ENCODE measurements around the gene RSPRY1.

DNA sequence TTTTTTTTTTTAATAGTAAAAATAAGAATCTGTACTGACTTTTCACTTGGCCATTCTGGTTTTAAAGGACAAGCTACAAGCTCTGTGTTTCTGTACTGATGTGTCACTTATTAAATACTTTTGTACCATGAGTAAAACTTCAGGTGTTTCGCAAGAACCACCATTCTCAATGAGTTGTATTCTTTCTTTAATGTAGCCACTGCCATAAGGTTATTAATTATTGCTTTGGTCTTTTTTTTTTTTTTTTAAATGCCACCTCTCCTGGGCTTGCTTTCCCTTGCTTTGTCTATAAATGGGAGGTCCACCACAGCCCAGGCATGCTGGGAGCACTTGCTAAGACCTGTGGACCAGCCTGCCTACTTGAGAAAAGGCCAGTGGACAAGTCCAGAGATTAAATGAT, 67.3 kb downstream of the RSPRY1 start:
- TF ChIP-seq, protein P1, sequence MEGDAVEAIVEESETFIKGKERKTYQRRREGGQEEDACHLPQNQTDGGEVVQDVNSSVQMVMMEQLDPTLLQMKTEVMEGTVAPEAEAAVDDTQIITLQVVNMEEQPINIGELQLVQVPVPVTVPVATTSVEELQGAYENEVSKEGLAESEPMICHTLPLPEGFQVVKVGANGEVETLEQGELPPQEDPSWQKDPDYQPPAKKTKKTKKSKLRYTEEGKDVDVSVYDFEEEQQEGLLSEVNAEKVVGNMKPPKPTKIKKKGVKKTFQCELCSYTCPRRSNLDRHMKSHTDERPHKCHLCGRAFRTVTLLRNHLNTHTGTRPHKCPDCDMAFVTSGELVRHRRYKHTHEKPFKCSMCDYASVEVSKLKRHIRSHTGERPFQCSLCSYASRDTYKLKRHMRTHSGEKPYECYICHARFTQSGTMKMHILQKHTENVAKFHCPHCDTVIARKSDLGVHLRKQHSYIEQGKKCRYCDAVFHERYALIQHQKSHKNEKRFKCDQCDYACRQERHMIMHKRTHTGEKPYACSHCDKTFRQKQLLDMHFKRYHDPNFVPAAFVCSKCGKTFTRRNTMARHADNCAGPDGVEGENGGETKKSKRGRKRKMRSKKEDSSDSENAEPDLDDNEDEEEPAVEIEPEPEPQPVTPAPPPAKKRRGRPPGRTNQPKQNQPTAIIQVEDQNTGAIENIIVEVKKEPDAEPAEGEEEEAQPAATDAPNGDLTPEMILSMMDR (IDR thresholded peaks at IDR 0.05; ENCODE audit: insufficient read depth, low read depth, low read length), result no peak
- TF ChIP-seq EZH2 (IDR thresholded peaks at IDR 0.05; ENCODE audit: insufficient read depth, low read length), result no peak
